Measurements from ENCODE around the gene HMCES.
"Not testable (repeated sequence)": the region's sequence is repeated elsewhere in the genome, so short reads cannot be mapped to it uniquely, and the experiment has no call there.

HMCES gene

GRCh38 chr3:129320825-129321487, 42.3 kb downstream of the HMCES start:
- no peak for DNase-seq (ENCODE audit: low read depth)

DNA sequence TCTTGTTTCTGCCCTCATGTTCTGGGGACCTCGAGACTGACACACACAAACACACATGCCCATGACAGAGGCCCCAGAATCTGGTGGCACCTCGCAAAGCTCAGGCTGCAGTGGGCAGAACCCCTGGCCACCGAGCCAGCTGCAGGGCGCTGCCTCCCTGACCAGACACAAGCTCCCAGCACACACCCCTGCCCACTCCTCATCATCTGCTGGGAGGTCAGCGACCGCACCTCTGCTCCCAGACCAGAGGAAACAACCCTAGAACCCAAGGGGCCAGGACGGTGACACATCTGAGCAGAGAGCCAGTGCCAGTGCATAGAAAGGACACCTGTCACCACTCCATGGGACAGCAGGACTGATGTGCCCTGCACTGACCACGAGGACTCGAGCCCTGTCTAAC, 43.2 kb downstream of the HMCES start:
- no peak for DNase-seq (ENCODE audit: low read depth)

GRCh38 chr3:129323651-129324294, 45.1 kb downstream of the HMCES start:
- DNase-seq (ENCODE audit: low read depth): no peak

GRCh38 chr3:129324855-129325254, 46.2 kb downstream of the HMCES start:
- DNase-seq (ENCODE audit: low read depth): no peak

DNA sequence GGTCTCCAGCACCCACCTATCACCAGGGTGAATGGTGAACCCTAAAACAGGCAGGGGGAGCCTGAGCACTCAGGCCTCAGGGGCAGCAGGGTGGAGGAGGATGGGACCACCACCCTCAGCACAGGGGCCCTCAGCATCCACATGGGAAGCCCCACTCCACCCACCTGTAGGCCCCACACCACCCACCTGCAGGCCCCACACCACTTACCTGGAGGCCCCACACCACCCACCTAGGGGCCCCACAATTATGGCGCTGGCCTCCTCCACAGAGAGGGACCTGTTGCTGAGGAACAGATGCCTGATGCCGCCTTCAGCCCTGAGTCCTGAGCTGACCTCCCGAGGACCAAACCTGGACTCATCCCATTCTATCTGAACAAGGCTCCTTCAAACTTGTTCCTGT, 46.7 kb downstream of the HMCES start:
- DNase-seq (ENCODE audit: low read depth): no peak

DNA sequence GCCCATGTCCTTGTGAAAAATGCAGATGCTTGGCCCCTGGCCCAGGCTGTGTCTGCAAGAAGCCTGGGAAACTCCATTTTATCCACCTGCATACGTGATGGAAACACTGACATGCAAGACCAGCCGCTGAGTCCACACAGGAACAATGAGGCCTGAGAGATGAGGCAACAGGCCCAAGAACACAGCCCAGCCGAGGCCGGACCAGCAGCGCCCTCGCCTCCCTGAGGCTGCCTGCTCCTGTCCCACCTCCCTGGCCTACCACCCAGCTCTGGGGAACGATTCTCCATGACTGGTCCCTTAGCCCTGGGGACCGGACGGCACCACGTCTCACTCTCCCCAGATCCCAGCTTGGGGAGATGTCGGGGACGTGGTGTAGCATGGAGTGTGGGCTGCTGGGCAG, 47.5 kb downstream of the HMCES start:
- no peak for DNase-seq (ENCODE audit: low read depth)

DNA sequence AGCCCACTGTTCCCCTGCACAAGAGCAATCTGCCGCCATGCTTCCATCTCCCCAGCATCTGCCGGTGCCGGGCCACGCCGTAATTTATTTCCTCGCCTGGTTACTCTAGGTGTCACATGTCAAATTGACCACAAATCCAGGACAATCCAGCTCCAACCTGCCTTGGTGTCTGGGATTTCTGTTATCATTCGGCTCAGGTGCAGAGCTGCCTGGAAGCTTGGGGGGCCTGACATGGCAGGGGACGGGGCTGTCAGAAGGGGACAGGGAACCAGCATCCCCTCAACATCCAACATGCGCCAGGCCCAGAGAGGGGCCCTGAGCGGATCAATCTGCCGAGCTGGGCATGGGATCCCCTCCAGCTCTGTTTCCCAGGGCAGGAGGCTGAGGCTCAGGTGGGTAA, 47.9 kb downstream of the HMCES start:
- DNase-seq (ENCODE audit: low read depth): no peak

DNA sequence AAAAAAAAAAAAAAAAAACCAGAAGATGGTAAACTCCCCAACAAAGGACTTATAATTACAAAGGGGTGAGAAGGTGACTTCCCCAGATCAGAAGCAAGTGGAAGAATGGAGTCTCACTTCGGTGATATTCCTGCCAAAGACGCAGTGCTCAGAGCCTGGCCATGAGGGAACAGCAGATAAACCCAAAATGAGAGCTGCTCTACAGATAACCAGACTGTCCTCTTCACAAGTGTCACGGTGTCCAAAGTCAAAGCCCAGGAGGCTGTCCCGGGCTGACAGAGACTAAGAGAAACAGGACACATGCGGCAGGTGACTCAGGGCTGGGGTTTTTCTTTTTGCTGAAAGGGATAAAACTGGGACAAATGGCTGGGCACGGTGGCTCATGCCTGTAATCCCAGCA, 48.8 kb downstream of the HMCES start:
- no peak for DNase-seq (ENCODE audit: low read depth)

- no peak for DNase-seq (ENCODE audit: low read depth)
Measured at GRCh38 chr3:129329858-129330257, 51.2 kb downstream of the HMCES start.

GRCh38 chr3:129330409-129330808, 51.7 kb downstream of the HMCES start:
- no peak for DNase-seq (ENCODE audit: low read depth)

DNA sequence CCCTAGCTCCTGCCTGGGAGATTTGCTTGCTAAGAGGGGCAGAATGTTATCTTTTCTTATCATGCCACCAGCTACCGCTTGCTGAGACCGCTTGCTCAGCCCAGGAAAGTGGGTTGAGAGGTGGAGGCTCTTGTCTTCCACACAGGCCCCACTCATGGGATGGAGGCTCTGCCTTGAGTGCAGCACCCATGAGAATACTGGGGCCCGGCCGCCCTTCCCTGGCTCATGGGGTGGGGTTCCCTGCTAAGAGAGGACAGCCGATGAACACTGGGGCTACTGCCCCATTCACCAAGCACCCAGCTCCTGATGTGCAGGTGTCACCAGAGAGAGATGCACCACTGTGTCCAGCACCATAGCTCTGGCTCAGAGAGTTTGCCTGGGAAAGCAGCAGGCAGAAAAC, 55.2 kb downstream of the HMCES start:
- DNase-seq (ENCODE audit: low read depth): no peak

GRCh38 chr3:129336093-129336706, 57.5 kb downstream of the HMCES start:
- no peak for DNase-seq (ENCODE audit: low read depth)

- DNase-seq (ENCODE audit: low read depth): not testable (repeated sequence)
Measured at GRCh38 chr3:129337719-129338118, 59.0 kb downstream of the HMCES start.

GRCh38 chr3:129339186-129339585, 60.5 kb downstream of the HMCES start:
- not testable (repeated sequence) for DNase-seq (ENCODE audit: low read depth)

GRCh38 chr3:129339833-129340232, 61.2 kb downstream of the HMCES start:
- not testable (repeated sequence) for DNase-seq (ENCODE audit: low read depth)

GRCh38 chr3:129341331-129342141, 62.9 kb downstream of the HMCES start:
- no peak for DNase-seq (ENCODE audit: low read depth)

DNA sequence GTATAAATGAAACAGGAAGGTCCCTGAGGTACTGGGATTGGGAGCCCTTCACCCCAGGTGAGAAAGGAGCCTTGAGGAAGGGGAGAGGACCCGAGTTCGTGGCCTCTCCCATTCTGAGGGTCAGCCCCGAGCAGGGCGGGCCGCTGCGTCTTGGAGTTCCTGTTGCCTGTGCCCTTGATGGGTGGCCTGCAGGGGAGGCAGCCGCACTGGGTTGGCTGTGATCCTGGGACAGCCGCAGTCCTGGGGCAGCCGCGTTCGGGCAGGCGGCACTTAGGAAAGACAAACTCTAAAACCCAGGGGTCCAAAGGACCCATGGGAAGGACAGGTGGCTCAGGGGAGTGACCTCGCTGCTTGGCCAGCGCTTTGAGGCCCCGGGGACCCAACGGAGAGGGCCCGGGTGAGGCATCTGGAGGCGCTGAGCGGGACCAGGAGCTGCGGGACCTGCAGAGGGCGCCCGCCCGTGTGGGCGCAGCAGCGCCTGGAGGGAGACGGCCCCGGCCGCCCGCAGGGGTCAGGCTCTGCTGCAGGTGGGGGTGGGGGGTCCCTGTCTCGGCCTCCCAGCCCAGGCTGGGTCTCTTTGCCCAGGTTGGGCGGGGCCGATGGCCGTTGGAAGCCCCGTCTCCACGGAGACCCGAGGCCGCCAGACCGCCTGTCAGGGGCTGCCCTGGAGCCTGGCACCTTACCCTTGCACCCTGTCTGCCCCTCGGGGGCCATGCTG, 65.1 kb downstream of the HMCES start:
- DNase-seq (ENCODE audit: low read depth): no peak

DNA sequence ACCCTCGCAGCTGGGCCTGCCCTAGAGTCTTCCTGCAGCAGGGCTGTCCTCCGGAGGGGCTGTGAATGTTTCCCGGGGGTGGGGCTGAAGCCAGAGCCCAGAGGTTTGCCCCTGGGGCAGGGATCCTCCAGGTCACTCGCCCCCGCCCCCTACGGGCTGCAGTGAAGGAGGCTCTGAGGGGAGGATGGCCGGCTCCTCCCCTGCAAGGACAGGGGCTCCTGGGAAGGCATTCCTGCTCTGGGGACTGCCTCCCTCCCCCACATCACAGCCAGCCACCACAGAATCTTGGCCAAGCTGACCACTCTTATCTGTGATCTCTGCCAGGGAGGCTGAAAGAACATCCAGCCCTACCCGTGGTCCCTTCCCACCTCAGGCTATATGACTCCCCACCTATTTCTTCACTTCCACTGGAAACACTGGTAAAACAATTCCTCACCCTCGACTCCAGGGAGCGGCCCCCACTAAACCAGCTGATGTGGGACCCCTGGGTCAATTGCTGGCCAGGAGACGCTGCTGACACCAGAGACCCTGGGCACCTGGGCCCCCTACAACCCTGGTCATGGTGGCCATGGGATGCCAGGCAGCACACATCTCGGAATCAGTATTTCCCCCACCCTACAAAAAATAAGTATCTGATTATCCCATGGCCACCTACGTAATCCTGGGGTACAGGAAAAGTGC, 66.0 kb downstream of the HMCES start:
- DNase-seq (ENCODE audit: low read depth): no peak

- no peak for DNase-seq (ENCODE audit: low read depth)
Measured at GRCh38 chr3:129345281-129345680, 66.6 kb downstream of the HMCES start.

DNA sequence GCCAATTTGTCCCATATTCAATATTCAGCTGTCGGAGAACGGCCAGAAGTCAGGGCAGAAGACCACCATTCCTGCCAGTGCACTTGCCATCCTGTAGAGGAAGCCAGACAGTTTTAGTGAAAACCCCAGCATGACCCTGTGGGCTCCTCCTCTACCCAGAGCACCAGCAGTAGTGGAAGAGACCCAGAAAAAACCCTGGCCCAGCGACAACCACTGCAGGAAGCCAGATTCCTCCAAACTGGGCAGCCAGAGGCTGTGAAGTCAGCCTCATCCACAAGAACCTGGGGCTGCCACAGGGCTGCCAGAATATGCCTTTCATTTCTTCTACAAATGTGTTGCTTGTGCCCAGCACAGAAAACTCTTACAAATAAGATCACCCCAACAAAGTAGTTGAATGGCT, 67.3 kb downstream of the HMCES start:
- no peak for DNase-seq (ENCODE audit: low read depth)

DNA sequence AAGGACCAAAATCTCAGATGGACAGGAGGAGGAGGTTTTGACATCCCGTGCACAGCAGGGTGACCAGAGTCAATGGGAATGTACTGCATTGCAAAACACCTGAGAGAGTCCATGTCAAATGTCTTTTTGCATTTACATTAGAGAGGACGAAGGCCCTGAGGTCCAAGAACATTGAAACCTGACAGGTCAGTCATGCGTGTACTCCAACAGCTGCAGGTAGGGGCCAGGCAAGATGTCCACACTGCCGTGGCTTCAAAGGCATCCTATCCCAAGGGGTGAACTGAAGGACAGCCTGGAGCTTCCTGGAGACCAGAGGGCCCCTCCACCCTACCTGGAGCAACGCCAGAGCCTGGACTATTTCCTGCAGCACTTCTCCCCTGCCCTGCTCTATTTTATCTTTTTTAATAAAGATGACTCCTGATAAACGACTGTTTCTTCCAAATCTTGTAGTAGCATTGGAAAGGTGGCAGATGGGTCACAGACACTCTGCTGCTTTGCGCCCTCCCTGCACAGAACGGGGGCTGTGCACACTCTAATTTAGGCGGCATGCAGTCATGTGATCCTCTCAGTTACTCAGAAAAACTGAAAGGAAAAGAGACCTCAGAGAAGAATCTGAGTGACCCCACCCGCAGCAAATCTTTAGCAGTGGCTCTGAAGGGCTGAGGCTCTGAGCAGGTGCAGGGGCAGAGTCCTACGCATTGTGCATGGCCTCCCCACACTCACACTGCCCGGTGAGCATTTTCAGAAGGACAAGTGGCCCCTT, 68.2 kb downstream of the HMCES start:
- no peak for DNase-seq (ENCODE audit: low read depth)

Measured in T-helper 22 cell (primary cell).